DND-41 (cell line): ENCODE results near the gene ZNF236.
"Not testable (repeated sequence)": the region's sequence is repeated elsewhere in the genome, so short reads cannot be mapped to it uniquely, and the experiment has no call there.

Experiments used
- ATAC-seq: fragments of 200-7000 bp; cut with Tn5 transposase; 3 replicates; pipeline ENCODE4 v1.9.1; 2021; ENCODE audit warnings: low read depth; ENCODE audit not compliant: insufficient read depth
- DNase-seq: peaks from one replicate; pipeline ENCODE4 v3.0.0-alpha.2; 2020
- H2AFZ ChIP-seq: 2 replicates; pipeline ENCODE4 v1.6.0; 2012; ENCODE audit warnings: low read depth, low read length
- H3K27ac ChIP-seq: 2 replicates; pipeline ENCODE4 v1.5.1; 2012; ENCODE audit warnings: low read length, inconsistent platforms
- H3K27me3 ChIP-seq: fragments of 200-600 bp; sonication (generic); 2 replicates; pipeline ENCODE4 v1.6.0; 2012; ENCODE audit warnings: low read length, mild to moderate bottlenecking, inconsistent platforms; ENCODE audit not compliant: insufficient read depth, poor library complexity
- H3K36me3 ChIP-seq: 2 replicates; pipeline ENCODE4 v1.5.1; 2012; ENCODE audit warnings: low read length, inconsistent platforms; ENCODE audit not compliant: insufficient read depth
- H3K4me1 ChIP-seq: 2 replicates; pipeline ENCODE4 v1.5.1; 2012; ENCODE audit warnings: mild to moderate bottlenecking, low read length; ENCODE audit not compliant: insufficient read depth
- H3K4me2 ChIP-seq: 2 replicates; pipeline ENCODE4 v1.6.0; 2012; ENCODE audit warnings: mild to moderate bottlenecking, moderate library complexity, low read length, inconsistent platforms; ENCODE audit not compliant: insufficient read depth
- H3K4me3 ChIP-seq, 2 experiments: fragments of 200-600 bp in 1 of 2; shearing (Covaris generic) in 1 of 2; 2 replicates each; pipeline ENCODE4 v1.5.1; 2012 to 2016; ENCODE audit warnings: inconsistent platforms in 2 of 2, low read length in 2 of 2, mild to moderate bottlenecking in 2 of 2, low read depth in 1 of 2, moderate library complexity in 1 of 2
- H3K79me2 ChIP-seq: 2 replicates; pipeline ENCODE4 v1.6.0; 2012; ENCODE audit warnings: low read length, inconsistent platforms; ENCODE audit not compliant: insufficient read depth
- H3K9ac ChIP-seq: 2 replicates; pipeline ENCODE4 v1.6.0; 2012; ENCODE audit warnings: low read depth, mild to moderate bottlenecking, inconsistent platforms, low read length, moderate library complexity
- H3K9me3 ChIP-seq: 2 replicates; pipeline ENCODE4 v1.5.1; 2012; ENCODE audit warnings: low read length, moderate library complexity, mild to moderate bottlenecking, inconsistent platforms; ENCODE audit not compliant: insufficient read depth, severe bottlenecking
- H4K20me1 ChIP-seq: 2 replicates; pipeline ENCODE4 v1.6.0; 2012; ENCODE audit warnings: low read length; ENCODE audit not compliant: insufficient read depth
- EZH2 ChIP-seq: IDR thresholded peaks from 3 replicates; pipeline ENCODE4 v1.6.1; 2012; ENCODE audit warnings: borderline replicate concordance, low read depth, mild to moderate bottlenecking, moderate library complexity, low read length, inconsistent platforms; ENCODE audit not compliant: severe bottlenecking
- TF ChIP-seq, protein P1 (sequence below): IDR thresholded peaks from 2 replicates; pipeline ENCODE4 v1.5.1; 2012; ENCODE audit warnings: borderline replicate concordance, low read length, moderate library complexity, mild to moderate bottlenecking; ENCODE audit not compliant: poor library complexity, severe bottlenecking; ENCODE audit errors: extremely low read depth

Gene ZNF236

DNA sequence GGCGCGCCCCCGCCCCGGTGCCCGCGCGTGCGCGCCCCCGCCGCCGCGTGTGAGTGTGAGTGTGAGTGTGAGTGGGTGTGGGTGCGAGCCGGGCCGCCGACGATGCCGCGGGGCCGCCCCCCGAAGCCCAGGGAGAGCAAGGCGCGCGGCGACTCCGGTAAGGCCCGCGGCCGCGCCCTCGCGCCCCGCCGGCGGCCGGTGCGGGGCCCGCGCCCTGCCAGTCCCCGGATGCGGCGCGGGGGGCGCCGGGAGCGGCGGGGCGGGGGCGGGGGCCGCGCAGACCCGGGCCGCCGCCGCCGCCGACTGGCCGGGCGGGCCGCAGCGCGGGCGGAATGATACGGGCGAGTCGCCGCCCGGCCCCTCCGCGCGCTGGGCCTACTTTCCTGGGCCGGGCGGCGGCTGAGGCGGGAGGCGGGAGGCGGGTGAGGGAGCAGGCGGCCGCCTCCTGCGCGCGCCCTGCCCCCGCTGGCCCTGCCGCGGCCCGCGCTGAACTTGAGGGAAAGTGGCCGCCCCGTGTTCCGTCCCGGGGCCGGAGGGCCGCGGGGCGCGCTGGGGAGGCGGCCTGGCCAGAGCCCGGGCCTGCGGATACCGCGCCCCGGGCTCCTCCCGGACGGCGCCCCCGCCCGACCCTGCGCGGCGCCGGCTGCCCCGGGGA, at the start of gene ZNF236:
ZNF236 (plus strand) TSS at position 52 of the 655 bp plus-strand sequence; CDS start at position 103, 51 bp downstream.
- TF ChIP-seq EZH2 = no peak
- TF ChIP-seq, protein P1, sequence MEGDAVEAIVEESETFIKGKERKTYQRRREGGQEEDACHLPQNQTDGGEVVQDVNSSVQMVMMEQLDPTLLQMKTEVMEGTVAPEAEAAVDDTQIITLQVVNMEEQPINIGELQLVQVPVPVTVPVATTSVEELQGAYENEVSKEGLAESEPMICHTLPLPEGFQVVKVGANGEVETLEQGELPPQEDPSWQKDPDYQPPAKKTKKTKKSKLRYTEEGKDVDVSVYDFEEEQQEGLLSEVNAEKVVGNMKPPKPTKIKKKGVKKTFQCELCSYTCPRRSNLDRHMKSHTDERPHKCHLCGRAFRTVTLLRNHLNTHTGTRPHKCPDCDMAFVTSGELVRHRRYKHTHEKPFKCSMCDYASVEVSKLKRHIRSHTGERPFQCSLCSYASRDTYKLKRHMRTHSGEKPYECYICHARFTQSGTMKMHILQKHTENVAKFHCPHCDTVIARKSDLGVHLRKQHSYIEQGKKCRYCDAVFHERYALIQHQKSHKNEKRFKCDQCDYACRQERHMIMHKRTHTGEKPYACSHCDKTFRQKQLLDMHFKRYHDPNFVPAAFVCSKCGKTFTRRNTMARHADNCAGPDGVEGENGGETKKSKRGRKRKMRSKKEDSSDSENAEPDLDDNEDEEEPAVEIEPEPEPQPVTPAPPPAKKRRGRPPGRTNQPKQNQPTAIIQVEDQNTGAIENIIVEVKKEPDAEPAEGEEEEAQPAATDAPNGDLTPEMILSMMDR = no peak

DNA sequence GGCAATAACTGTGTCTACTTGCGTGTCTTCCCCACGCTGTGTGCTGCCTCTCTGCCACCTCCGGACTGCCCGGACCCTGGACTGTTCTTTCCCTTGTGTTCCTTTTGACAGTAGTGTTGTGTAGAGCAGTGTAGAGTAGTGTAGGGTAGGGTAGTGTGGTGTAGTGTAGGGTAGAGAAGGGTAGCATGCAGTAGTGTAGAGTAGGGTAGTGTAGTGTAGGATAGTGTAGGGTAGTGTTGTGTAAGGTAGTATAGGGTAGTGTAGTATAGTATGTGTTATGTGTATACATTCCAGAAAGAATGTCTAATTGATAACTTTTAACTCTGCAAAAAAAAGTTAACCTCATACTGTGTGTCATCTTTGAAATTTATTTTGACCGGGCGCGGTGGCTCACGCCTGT, 49.7 kb upstream of the ZNF236 start:
- Histone ChIP-seq H3K79me2 (no peaks in the 10 kb centered on the region), H3K4me2 (no peak overlapping the region), H3K36me3 (no peaks in the 10 kb centered on the region), H3K4me1 (no peaks in the 10 kb centered on the region), H3K27ac (no peak overlapping the region), H3K9ac (no peak overlapping the region), H3K27me3 (no peaks in the 10 kb centered on the region), H4K20me1 (no peaks in the 10 kb centered on the region), H3K9me3 (no peaks in the 10 kb centered on the region), H3K4me3 (no peak overlapping the region), H2AFZ (no peak overlapping the region)
- DNase-seq = no peak
- no peak for TF ChIP-seq EZH2
- TF ChIP-seq, protein P1 = no peak
- no peak for ATAC-seq

More for the DNA sequence above, at the start of gene ZNF236:
- H2AFZ ChIP-seq = peak within 1 kb of the TSS; percentile 89
- peak within 1 kb of the TSS; percentile 99 for H3K9ac ChIP-seq
- H3K36me3 ChIP-seq = peaks cover 14% of the 10 kb centered on the region
- peak within 1 kb of the TSS; percentile 97 for H3K4me2 ChIP-seq
- peaks cover 93% of the 10 kb centered on the region for H3K79me2 ChIP-seq
- ATAC-seq (peak; percentile 56), DNase-seq (peak; percentile 76)
- peak within 1 kb of the TSS; percentile 70 to 96 for H3K4me3 ChIP-seq
- H4K20me1 ChIP-seq = 0 out of 2 replicates have a peak, but pooled peaks cover 3% of the 10 kb centered on the region
- H3K27me3 ChIP-seq = no peaks in the 10 kb centered on the region
- H3K4me1 ChIP-seq = peaks cover 53% of the 10 kb centered on the region
- peak within 1 kb of the TSS; percentile 97 for H3K27ac ChIP-seq
- H3K9me3 ChIP-seq = no peaks in the 10 kb centered on the region

DNA sequence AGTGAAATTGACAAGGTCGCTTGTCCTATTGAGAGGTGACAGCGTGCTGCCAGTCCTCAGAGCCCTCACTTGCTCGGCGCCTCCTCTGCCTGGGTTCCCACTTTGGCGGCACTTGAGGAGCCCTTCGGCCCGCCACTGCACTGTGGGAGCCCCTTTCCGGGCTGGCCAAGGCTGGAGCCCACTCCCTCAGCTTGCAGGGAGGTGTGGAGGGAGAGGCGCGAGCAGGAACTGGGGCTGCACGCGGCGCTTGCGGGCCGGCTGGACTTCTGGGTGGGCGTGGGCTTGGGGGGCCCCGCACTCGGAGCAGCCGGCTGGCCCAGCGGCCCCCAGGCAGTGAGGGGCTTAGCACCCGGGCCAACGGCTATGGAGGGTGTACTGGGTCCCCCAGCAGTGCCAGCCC, 45.3 kb upstream of the ZNF236 start:
- not testable (repeated sequence) for ATAC-seq, H3K4me3 ChIP-seq, H3K4me2 ChIP-seq, DNase-seq, H3K9ac ChIP-seq, H3K9me3 ChIP-seq, H4K20me1 ChIP-seq, H3K36me3 ChIP-seq, H2AFZ ChIP-seq, H3K27ac ChIP-seq, H3K4me1 ChIP-seq, H3K79me2 ChIP-seq, H3K27me3 ChIP-seq

DNA sequence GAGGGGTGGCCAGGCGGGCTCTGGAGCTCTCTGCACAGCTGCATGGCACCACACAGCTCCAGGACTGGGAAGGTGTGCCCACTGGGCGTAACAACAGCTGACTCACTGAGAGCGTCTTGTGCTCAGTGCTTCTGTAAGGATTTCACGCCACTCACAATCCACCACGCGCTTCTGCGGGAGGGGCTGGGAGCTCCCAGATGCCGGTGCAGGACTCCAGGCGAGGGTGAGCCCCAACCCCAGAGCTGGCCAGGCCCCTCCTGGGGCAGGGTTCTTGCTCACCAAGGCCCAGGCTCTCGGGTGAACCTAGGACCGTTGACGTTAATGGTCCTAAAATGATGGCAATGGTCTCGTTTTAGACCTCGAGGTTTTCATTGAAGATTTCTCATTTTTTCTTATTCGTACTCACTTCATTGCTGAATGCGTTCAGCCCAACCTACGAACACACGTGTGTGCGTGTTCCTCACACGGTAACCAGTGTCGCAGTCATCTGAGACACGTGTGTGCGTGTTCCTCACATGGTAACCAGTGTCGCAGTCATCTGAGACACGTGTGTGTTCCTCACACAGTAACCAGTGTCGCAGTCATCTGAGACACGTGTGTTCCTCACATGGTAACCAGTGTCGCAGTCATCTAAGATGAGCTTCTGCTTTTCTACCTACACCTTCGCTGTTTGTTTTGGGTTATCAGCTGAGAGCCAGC, 38.4 kb upstream of the ZNF236 start:
- DNase-seq (no peak), ATAC-seq (no peak)
- Histone ChIP-seq H2AFZ (no peak overlapping the region), H3K79me2 (no peaks in the 10 kb centered on the region), H3K27ac (no peak overlapping the region), H3K9me3 (no peaks in the 10 kb centered on the region), H3K4me3 (no peak overlapping the region), H3K4me1 (no peaks in the 10 kb centered on the region), H3K36me3 (no peaks in the 10 kb centered on the region), H3K9ac (no peak overlapping the region), H3K4me2 (no peak overlapping the region), H3K27me3 (no peaks in the 10 kb centered on the region), H4K20me1 (no peaks in the 10 kb centered on the region)
- TF ChIP-seq, protein P1 = no peak
- TF ChIP-seq EZH2 = no peak
